Activated naive CD8-positive, alpha-beta T cell treated with anti-CD3 and anti-CD28 coated beads, Interleukin-2, amount 50 U/mL, for 24 hours (primary cell): ENCODE results near the gene CACNA1A.

Source experiments
- ATAC-seq: fragments of 150-1000 bp; cut with Tn5 transposase; one replicate; pipeline ENCODE4 v1.10.0; 2021
- DNase-seq: peaks from one replicate; pipeline ENCODE4 v3.0.0; 2021
- H3K27ac Mint-ChIP-seq: one replicate; pipeline ENCODE4 v1.8.0; 2021; ENCODE audit warnings: mild to moderate bottlenecking, mixed read lengths
- H3K27me3 Mint-ChIP-seq: one replicate; pipeline ENCODE4 v1.8.0; 2021; ENCODE audit warnings: mixed read lengths
- H3K36me3 Mint-ChIP-seq: one replicate; pipeline ENCODE4 v1.8.0; 2021; ENCODE audit warnings: low read depth, mixed read lengths
- H3K4me1 Mint-ChIP-seq: one replicate; pipeline ENCODE4 v1.8.0; 2021; ENCODE audit warnings: mixed read lengths
- H3K4me3 Mint-ChIP-seq: one replicate; pipeline ENCODE4 v1.8.0; 2021; ENCODE audit warnings: mild to moderate bottlenecking, moderate library complexity, mixed read lengths
- H3K9me3 Mint-ChIP-seq: one replicate; pipeline ENCODE4 v1.8.0; 2021; ENCODE audit warnings: mixed read lengths

CACNA1A gene

DNA sequence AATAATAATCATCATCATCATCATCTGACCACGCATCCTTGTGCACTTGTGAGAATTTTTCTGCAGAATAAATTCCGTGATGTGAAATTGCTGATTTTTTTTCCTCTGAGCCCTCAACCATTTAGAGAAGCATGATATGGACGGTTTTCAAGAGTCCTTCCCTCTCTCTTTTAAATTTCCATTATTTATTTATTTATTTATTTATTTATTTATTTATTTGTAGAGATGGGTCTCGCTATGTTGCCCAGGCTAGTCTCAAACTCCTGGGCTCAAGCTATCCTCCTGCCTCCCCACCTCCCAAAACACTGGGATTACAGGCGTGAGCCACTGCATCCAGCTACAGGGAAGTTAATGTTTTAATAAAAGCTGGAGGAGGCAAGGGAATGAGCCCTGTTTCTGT lies 39.6 kb downstream of the CACNA1A start:
- Mint-ChIP-seq H3K4me1 (no peaks in the 10 kb centered on the region), H3K4me3 (no peak overlapping the region), H3K27ac (no peak overlapping the region), H3K36me3 (no peaks in the 10 kb centered on the region), H3K27me3 (peaks cover 10% of the 10 kb centered on the region), H3K9me3 (peaks cover 4% of the 10 kb centered on the region)
- ATAC-seq (no peak), DNase-seq (no peak)

GRCh38 chr19:13463296-13463695 lies 43.0 kb downstream of the CACNA1A start:
- H3K27ac Mint-ChIP-seq, result no peak overlapping the region
- H3K27me3 Mint-ChIP-seq, result peaks cover 21% of the 10 kb centered on the region
- DNase-seq (peak; percentile 18), ATAC-seq (no peak)
- H3K4me1 Mint-ChIP-seq, result no peaks in the 10 kb centered on the region
- H3K4me3 Mint-ChIP-seq, result no peak overlapping the region
- H3K36me3 Mint-ChIP-seq, result no peaks in the 10 kb centered on the region
- H3K9me3 Mint-ChIP-seq, result no peaks in the 10 kb centered on the region

GRCh38 chr19:13461536-13461935 lies 44.7 kb downstream of the CACNA1A start:
- Mint-ChIP-seq H3K27me3 (peaks cover 19% of the 10 kb centered on the region), H3K9me3 (peaks cover 2% of the 10 kb centered on the region), H3K36me3 (no peaks in the 10 kb centered on the region), H3K4me3 (no peak overlapping the region), H3K27ac (no peak overlapping the region), H3K4me1 (no peaks in the 10 kb centered on the region)
- DNase-seq, result no peak
- no peak for ATAC-seq

DNA sequence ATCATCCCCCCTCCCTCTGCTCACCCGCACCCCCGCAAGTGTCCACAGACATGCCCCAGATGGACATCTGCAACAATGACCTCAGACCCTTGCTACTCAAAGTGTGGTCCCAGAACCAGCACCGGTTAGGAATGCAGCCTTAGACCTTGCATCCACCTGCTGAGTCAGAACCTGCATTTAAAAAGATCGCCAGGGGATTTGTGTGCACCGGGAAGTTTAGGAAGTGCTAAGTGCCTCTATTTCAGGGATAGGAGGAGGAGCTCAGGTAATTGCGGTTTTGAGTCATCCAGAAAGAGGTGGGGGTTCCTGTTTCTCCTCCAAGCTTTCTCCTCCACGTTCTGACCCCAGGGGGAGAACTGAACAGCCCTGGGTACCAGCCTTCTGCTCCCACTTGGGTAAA lies 46.2 kb downstream of the CACNA1A start:
- H3K27ac Mint-ChIP-seq, result no peak overlapping the region
- H3K27me3 Mint-ChIP-seq, result peaks cover 19% of the 10 kb centered on the region
- H3K9me3 Mint-ChIP-seq, result peaks cover 3% of the 10 kb centered on the region
- no peak overlapping the region for H3K4me3 Mint-ChIP-seq
- ATAC-seq, result no peak
- no peaks in the 10 kb centered on the region for H3K4me1 Mint-ChIP-seq
- H3K36me3 Mint-ChIP-seq, result no peaks in the 10 kb centered on the region
- DNase-seq, result no peak

DNA sequence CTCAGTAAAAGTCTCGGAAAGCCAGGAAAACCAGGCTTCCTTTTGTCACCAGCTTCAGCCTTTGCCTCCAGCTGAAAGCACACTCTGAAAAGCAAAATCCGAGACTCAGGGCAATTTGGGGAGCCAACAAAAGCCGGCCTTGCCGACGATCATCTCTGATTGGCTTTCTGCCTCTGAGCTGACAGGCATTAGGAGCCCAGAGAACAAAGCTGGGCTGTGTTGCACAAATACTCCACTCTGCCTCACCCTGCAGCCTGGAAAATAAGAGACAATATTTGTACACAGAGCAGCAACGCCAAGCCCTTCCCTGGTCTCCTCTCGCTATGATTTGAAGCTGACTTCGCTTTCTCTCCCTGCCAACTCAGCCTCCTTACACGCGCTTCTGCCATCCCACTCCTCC lies 46.9 kb downstream of the CACNA1A start:
- H3K4me1 Mint-ChIP-seq, result no peaks in the 10 kb centered on the region
- peaks cover 19% of the 10 kb centered on the region for H3K27me3 Mint-ChIP-seq

GRCh38 chr19:13451434-13451995 lies 54.8 kb downstream of the CACNA1A start:
- no peak for ATAC-seq
- Mint-ChIP-seq H3K36me3 (no peaks in the 10 kb centered on the region), H3K4me1 (no peaks in the 10 kb centered on the region), H3K9me3 (peaks cover 32% of the 10 kb centered on the region), H3K27me3 (peaks cover 12% of the 10 kb centered on the region), H3K4me3 (no peak overlapping the region), H3K27ac (no peak overlapping the region)
- no peak for DNase-seq

More for the DNA sequence above, 46.9 kb downstream of the CACNA1A start:
- no peak overlapping the region for H3K4me3 Mint-ChIP-seq
- ATAC-seq, result no peak
- H3K9me3 Mint-ChIP-seq, result peaks cover 3% of the 10 kb centered on the region
- DNase-seq, result no peak
- H3K27ac Mint-ChIP-seq, result no peak overlapping the region
- H3K36me3 Mint-ChIP-seq, result no peaks in the 10 kb centered on the region

GRCh38 chr19:13447978-13448377 lies 58.3 kb downstream of the CACNA1A start:
- Mint-ChIP-seq H3K4me3 (no peak overlapping the region), H3K27me3 (peaks cover 10% of the 10 kb centered on the region), H3K4me1 (no peaks in the 10 kb centered on the region), H3K36me3 (no peaks in the 10 kb centered on the region), H3K27ac (no peak overlapping the region), H3K9me3 (peaks cover 31% of the 10 kb centered on the region)
- DNase-seq, result no peak
- ATAC-seq, result no peak

DNA sequence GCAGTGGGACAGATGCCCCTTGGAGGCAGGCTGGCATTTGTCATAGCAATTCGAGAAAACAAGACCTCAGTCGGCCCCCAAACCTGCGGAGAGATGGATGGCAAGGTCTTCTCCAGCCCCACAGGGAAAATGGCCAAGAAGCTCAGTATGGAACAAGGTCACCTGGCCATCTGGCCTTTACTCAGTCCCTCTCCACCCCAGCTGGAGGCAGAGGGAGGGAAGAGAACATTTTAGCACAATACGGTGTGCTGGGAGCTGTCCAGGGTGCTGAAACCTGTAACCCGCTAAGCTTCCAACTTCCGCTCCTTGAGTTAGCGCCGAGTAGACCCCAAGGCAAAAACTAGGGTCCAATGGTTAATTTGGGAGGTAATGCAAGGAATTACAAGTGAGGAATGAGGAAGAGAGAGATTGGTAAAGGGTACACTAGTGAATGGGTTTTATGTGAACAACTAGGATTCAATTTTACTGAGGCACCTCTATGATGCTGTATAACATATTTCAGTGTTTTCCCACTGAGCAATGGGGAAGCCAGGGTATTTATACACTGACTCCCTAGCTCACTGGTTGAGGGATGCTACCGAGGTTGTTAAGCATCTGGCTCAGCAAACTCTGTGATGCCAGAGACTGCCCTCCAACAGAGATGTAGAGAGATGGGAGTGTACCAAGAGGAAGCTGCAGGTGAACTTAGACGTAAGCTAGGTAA lies 64.3 kb downstream of the CACNA1A start:
- Mint-ChIP-seq H3K4me3 (no peak overlapping the region), H3K36me3 (no peaks in the 10 kb centered on the region), H3K27ac (no peak overlapping the region), H3K27me3 (peaks cover 6% of the 10 kb centered on the region), H3K9me3 (no peaks in the 10 kb centered on the region), H3K4me1 (no peaks in the 10 kb centered on the region)
- DNase-seq, result peak; percentile 46
- no peak for ATAC-seq

DNA sequence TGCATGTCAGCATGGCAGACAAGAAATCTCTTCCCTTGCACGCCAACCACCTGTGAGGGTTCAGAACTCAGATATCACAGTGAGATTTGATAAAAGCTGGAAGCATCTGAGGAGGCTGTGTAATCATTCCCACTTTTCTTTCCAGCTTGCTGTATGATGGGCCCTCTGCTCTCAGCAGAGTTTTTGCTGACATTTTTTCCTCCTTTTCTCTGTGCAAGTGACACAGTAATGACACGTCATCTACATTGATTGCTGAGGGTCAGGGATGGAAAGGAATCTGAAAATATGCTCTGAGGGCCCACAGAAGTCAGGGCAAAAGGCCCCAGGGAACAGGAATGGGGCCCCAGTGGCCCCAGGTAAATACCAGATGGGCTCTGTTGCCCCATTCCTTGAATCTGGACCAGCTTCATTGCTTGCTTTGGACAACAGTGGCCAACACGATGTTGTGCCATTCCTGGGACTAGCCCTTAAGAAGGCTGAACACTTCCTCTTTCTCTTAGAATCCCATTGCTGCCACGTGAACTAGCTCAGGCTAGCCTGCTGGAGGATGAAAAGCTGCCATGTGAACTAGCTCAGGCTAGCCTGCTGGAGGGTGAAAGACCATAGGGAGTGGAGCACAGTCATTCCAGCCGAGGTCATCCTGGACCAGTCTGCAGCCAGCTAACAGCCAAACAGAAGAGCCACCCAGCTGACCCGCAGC lies 68.2 kb downstream of the CACNA1A start:
- Mint-ChIP-seq H3K27ac (no peak overlapping the region), H3K36me3 (no peaks in the 10 kb centered on the region)
- no peak for ATAC-seq

DNA sequence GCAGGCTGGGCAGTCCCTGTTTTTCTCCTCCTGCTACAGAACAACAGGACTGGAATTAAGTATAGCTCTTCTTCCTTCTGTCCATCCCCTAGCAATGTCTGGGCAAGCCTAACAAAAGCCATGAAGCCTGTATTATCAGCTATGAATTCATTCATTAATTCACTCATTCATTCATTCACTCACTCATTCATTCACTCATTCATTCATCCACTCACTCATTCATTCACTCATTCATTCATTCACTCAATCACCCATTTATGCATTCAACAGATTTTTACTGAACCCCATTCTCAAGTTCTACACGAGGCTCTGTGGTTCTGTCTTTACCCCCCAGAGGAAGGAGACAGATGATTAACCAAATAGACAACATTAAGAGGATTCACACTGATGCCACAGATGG lies 69.9 kb downstream of the CACNA1A start:
- H3K27ac Mint-ChIP-seq, result no peak overlapping the region
- no peak overlapping the region for H3K4me3 Mint-ChIP-seq
- ATAC-seq, result no peak
- peaks cover 6% of the 10 kb centered on the region for H3K27me3 Mint-ChIP-seq
- H3K36me3 Mint-ChIP-seq, result no peaks in the 10 kb centered on the region
- DNase-seq, result no peak
- no peaks in the 10 kb centered on the region for H3K9me3 Mint-ChIP-seq
- no peaks in the 10 kb centered on the region for H3K4me1 Mint-ChIP-seq

More for the DNA sequence above, 68.2 kb downstream of the CACNA1A start:
- no peak for DNase-seq
- Mint-ChIP-seq H3K9me3 (no peaks in the 10 kb centered on the region), H3K4me3 (no peak overlapping the region), H3K4me1 (no peaks in the 10 kb centered on the region), H3K27me3 (peaks cover 6% of the 10 kb centered on the region)

- no peak overlapping the region for H3K4me3 Mint-ChIP-seq
- no peak for ATAC-seq
These were observed 75.3 kb downstream of the CACNA1A start for GRCh38 chr19:13430790-13431582.

GRCh38 chr19:13429563-13429962 lies 76.7 kb downstream of the CACNA1A start:
- peaks cover 33% of the 10 kb centered on the region for H3K27me3 Mint-ChIP-seq
- no peak overlapping the region for H3K4me3 Mint-ChIP-seq
- H3K36me3 Mint-ChIP-seq, result peaks cover 2% of the 10 kb centered on the region

More at GRCh38 chr19:13430790-13431582, 75.3 kb downstream of the CACNA1A start:
- Mint-ChIP-seq H3K36me3 (no peaks in the 10 kb centered on the region), H3K9me3 (peaks cover 4% of the 10 kb centered on the region), H3K27ac (no peak overlapping the region), H3K4me1 (peaks cover 1% of the 10 kb centered on the region), H3K27me3 (peaks cover 33% of the 10 kb centered on the region)
- DNase-seq, result peak; percentile 56

DNA sequence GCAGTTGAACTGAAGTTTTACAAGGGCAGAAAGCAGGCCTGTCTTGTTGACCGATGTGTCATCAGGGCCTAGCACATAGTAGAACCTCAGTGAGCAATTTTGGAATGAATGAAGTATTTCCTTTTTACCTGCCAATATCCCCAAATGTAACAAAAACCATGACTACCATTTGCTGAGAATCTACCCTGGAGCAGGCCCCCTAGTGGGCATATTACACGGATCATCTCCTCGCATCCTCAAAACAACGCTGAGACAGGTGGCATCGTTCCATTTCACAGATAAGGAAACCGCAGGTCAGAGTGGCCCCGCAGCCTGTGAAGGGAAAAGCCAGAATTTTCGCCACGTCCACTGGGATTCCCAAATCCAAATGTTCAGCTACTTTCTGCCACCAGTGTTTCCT lies 77.9 kb downstream of the CACNA1A start:
- ATAC-seq (no peak), DNase-seq (peak; percentile 18)
- Mint-ChIP-seq H3K36me3 (peaks cover 2% of the 10 kb centered on the region), H3K27me3 (peaks cover 28% of the 10 kb centered on the region), H3K9me3 (peaks cover 12% of the 10 kb centered on the region), H3K4me3 (no peak overlapping the region), H3K4me1 (peaks cover 1% of the 10 kb centered on the region), H3K27ac (no peak overlapping the region)

More at GRCh38 chr19:13429563-13429962, 76.7 kb downstream of the CACNA1A start:
- Mint-ChIP-seq H3K9me3 (peaks cover 7% of the 10 kb centered on the region), H3K4me1 (peaks cover 1% of the 10 kb centered on the region), H3K27ac (no peak overlapping the region)
- ATAC-seq (no peak), DNase-seq (no peak)

DNA sequence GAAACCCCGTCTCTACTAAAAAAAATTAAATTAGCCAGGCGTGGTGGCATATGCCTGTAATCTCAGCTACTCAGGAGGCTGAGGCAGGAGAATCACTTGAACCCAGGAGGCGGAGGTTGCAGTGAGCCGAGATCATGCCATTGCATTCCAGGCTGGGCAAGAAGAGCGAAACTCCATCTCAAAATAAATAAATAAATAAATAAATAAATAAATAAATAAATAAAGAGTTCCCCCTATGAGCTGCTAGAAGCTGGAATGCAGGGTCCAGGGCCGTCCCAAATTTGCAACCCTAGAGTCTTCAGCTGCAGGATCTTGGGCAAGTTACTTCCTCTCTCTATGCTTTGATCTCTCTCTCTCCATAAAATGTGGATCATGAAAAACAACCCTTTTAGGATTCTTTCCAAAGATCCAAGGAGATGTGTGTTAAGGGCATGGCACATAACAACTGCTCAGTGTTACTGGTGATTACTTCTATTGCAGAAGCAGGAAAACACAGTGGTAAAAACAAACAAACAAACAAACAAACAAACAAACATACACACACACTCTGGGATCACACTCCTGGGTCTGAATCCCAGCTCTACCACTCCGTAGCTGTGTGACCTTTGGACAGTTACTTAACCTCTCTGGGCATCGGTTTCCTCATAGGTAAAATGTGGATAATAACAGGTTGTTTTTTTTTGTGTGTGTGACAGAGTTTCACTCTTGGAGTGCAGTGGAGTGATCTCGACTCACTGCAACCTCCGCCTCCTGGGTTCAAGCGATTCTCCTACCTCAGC lies 78.8 kb downstream of the CACNA1A start:
- Mint-ChIP-seq H3K36me3 (peaks cover 3% of the 10 kb centered on the region), H3K4me1 (peaks cover 1% of the 10 kb centered on the region)
- ATAC-seq, result no peak

More for the DNA sequence above, 78.8 kb downstream of the CACNA1A start:
- H3K27me3 Mint-ChIP-seq, result peaks cover 28% of the 10 kb centered on the region
- no peak overlapping the region for H3K4me3 Mint-ChIP-seq
- H3K27ac Mint-ChIP-seq, result no peak overlapping the region
- no peak for DNase-seq
- H3K9me3 Mint-ChIP-seq, result peaks cover 17% of the 10 kb centered on the region
